A549 (cell line): ENCODE measurements around the gene FNTB. TPM values are rescaled to one million over a fixed set of nuclear protein-coding genes. Genes with fewer than 3 reads are reported as not detected.
"Not testable (repeated sequence)": the region's sequence is repeated elsewhere in the genome, so short reads cannot be mapped to it uniquely, and the experiment has no call there.

ENCODE experiments used
- ATAC-seq, 2 experiments: fragments of 200-7000 bp in 1 of 2; fragments of >200 bp in 1 of 2; cut with Nextera tagmentation in 1 of 2; cut with Tn5 transposase in 1 of 2; 3 replicates each; pipeline versions ENCODE4 v1.8.0 to v1.9.1; 2018 to 2020; ENCODE audit warnings: mild to moderate bottlenecking in 1 of 2, moderate library complexity in 1 of 2
- CTCF ChIA-PET: fragments of 300-600 bp; sonication (Branson Sonifier 250); formaldehyde crosslinking; extraction: SDS; loops from one replicate; lab custom pipeline; 2021; ENCODE audit warnings: antibody characterized with exemption, inconsistent platforms; lab: Yijun Ruan, JAX
- POLR2A ChIA-PET: fragments of 350-600 bp; formaldehyde crosslinking; extraction: SDS; loops from one replicate; lab custom pipeline; 2021; ENCODE audit warnings: antibody characterized with exemption, inconsistent platforms; lab: Yijun Ruan, JAX
- DNase-seq, 2 experiments: peaks; one replicate each; pipeline versions ENCODE4 v3.0.0 to v3.0.0-alpha.2; 2011 to 2016; ENCODE audit warnings: low read depth in 1 of 2, low spot score in 1 of 2
- FAIRE-seq: peaks from 2 replicates; lab custom pipeline; 2011; peaks lifted over from hg19 to GRCh38; lab: Jason Lieb, UNC
- H3K27ac ChIP-seq, 2 experiments: fragments of >200 bp; sonication (Bioruptor Twin); formaldehyde crosslinking; 3 replicates each; pipeline ENCODE4 v1.5.1; 2016 to 2017
- H3K4me1 ChIP-seq: fragments of >200 bp; sonication (Bioruptor Twin); formaldehyde crosslinking; 3 replicates; pipeline ENCODE4 v1.6.1; 2016
- H3K4me2 ChIP-seq: fragments of >200 bp; sonication (Bioruptor Twin); formaldehyde crosslinking; 3 replicates; pipeline ENCODE4 v1.6.1; 2016
- H3K4me3 ChIP-seq: fragments of >200 bp; sonication (Bioruptor Twin); formaldehyde crosslinking; 3 replicates; pipeline ENCODE4 v1.5.1; 2016
- H3K9me3 ChIP-seq: fragments of >200 bp; sonication (Bioruptor Twin); formaldehyde crosslinking; 3 replicates; pipeline ENCODE4 v1.6.1; 2016
- BHLHE40 ChIP-seq: IDR thresholded peaks from 2 replicates; pipeline ENCODE4 v1.6.1; 2012; ENCODE audit warnings: low read depth, low read length, inconsistent platforms
- CBX2 ChIP-seq: fragments of 200-600 bp; sonication (generic); IDR thresholded peaks from 2 replicates; pipeline ENCODE4 v1.6.1; 2016; ENCODE audit warnings: low read depth, mild to moderate bottlenecking, borderline replicate concordance
- CEBPB ChIP-seq, 2 experiments: fragments of >200 bp in 1 of 2; sonication (Bioruptor Twin) in 1 of 2; formaldehyde crosslinking in 1 of 2; IDR thresholded peaks; 2 replicates each; pipeline ENCODE4 v1.6.1; 2012 to 2016
- CHD2 ChIP-seq: fragments of 150-350 bp; IDR thresholded peaks from 2 replicates; pipeline ENCODE4 v1.6.1; 2014; ENCODE audit warnings: low read length; ENCODE audit not compliant: partially characterized antibody
- E2F6 ChIP-seq: IDR thresholded peaks from 2 replicates; pipeline ENCODE4 v1.6.1; 2012; ENCODE audit warnings: low read depth, borderline replicate concordance
- FOSB ChIP-seq: fragments of 250-450 bp; sonication (Bioruptor Pico); IDR thresholded peaks from 2 replicates; pipeline ENCODE4 v1.5.0; 2020; ENCODE audit warnings: mild to moderate bottlenecking, moderate library complexity
- FOSL2 ChIP-seq, 2 experiments: fragments of 450-650 bp in 1 of 2; fragments of >200 bp in 1 of 2; sonication (Bioruptor Twin) in 1 of 2; formaldehyde crosslinking; IDR thresholded peaks; 2 replicates each; pipeline versions ENCODE4 v1.5.0 to v1.6.1; 2016 to 2020; ENCODE audit warnings: mild to moderate bottlenecking in 1 of 2, moderate library complexity in 1 of 2
- FOXS1 ChIP-seq: fragments of 250-450 bp; sonication (Bioruptor Pico); IDR thresholded peaks from 2 replicates; pipeline ENCODE4 v1.5.0; 2020; ENCODE audit warnings: mild to moderate bottlenecking, moderate library complexity
- GATA3 ChIP-seq: IDR thresholded peaks from 2 replicates; pipeline ENCODE4 v1.6.1; 2012; ENCODE audit warnings: borderline replicate concordance
- HOXA7 ChIP-seq: fragments of 250-450 bp; sonication (Bioruptor Pico); IDR thresholded peaks from 2 replicates; pipeline ENCODE4 v1.5.0; 2020; ENCODE audit warnings: mild to moderate bottlenecking, moderate library complexity
- NPAS2 ChIP-seq: fragments of 250-450 bp; sonication (Bioruptor Pico); IDR thresholded peaks from 2 replicates; pipeline ENCODE4 v1.8.0; 2022; ENCODE audit warnings: mild to moderate bottlenecking, moderate library complexity, borderline replicate concordance
- RAD21 ChIP-seq, 2 experiments: fragments of >200 bp in 1 of 2; sonication (Bioruptor Twin) in 1 of 2; formaldehyde crosslinking in 1 of 2; IDR thresholded peaks in 1 of 2; conservative IDR thresholded peaks in 1 of 2; 2 replicates in 1 of 2; 3 replicates in 1 of 2; pipeline ENCODE4 v1.6.1; 2012 to 2018; ENCODE audit warnings: inconsistent platforms in 1 of 2
- RARB ChIP-seq: fragments of 250-450 bp; sonication (Bioruptor Pico); IDR thresholded peaks from 2 replicates; pipeline ENCODE4 v1.8.0; 2021; ENCODE audit warnings: mild to moderate bottlenecking, moderate library complexity
- RNF2 ChIP-seq: fragments of 200-600 bp; sonication (generic); IDR thresholded peaks from 2 replicates; pipeline ENCODE4 v1.6.1; 2016; ENCODE audit warnings: low read depth, mild to moderate bottlenecking, antibody characterized with exemption, moderate library complexity, borderline replicate concordance
- SMC3 ChIP-seq: fragments of >200 bp; sonication (Bioruptor Twin); formaldehyde crosslinking; IDR thresholded peaks from 3 replicates; pipeline ENCODE4 v1.6.1; 2018; ENCODE audit warnings: inconsistent platforms
- TFCP2L1 ChIP-seq: fragments of 250-450 bp; sonication (Bioruptor Pico); IDR thresholded peaks from 2 replicates; pipeline ENCODE4 v1.5.0; 2021; ENCODE audit warnings: mild to moderate bottlenecking
- TP53 ChIP-seq: fragments of 250-450 bp; sonication (Bioruptor Pico); IDR thresholded peaks from 2 replicates; pipeline ENCODE4 v1.5.0; 2021; ENCODE audit warnings: mild to moderate bottlenecking, moderate library complexity
- ZC3H11A ChIP-seq: fragments of 450-650 bp; IDR thresholded peaks from 2 replicates; pipeline ENCODE4 v1.6.1; 2014; ENCODE audit warnings: antibody characterized with exemption, mild to moderate bottlenecking
- ZFP36 ChIP-seq: fragments of 450-650 bp; IDR thresholded peaks from 2 replicates; pipeline ENCODE4 v1.6.1; 2014; ENCODE audit warnings: borderline replicate concordance; ENCODE audit not compliant: partially characterized antibody
- ZNF302 ChIP-seq: fragments of 250-450 bp; sonication (Bioruptor Pico); IDR thresholded peaks from 2 replicates; pipeline ENCODE4 v1.9.0; 2021; ENCODE audit warnings: inconsistent platforms, mild to moderate bottlenecking, moderate library complexity
- WGBS: methylation state at CpG from one replicate; pipeline ENCODE4 v1.1.6; 2017; ENCODE audit errors: missing lambda C conversion rate; 5-methylcytosine and 5-hydroxymethylcytosine counted together
- polyA plus RNA-seq, 4 experiments: library from polyadenylated mRNA; depleted of rRNA in 3 of 4; stranded (reverse); fragments of >200 nt; fragmentation: RNase III in 1 of 4; extraction: RNeasy Plus Mini Kit Qiagen cat#74134 plus additional on column Dnase treatment in 1 of 4; gene quantifications; 2 replicates in 3 of 4; 3 replicates in 1 of 4; pipeline ENCODE4 v1.2.3, GENCODE V29; 2011 to 2017
- TF ChIP-seq, protein P1 (sequence below): fragments of 150-350 bp; IDR thresholded peaks from 2 replicates; pipeline ENCODE4 v1.6.1; 2014; ENCODE audit warnings: low read depth, mild to moderate bottlenecking, low read length
- TF ChIP-seq, protein P2 (sequence below): fragments of 250-450 bp; sonication (Bioruptor Pico); IDR thresholded peaks from 2 replicates; pipeline ENCODE4 v1.5.0; 2020; ENCODE audit warnings: low read depth, mild to moderate bottlenecking, moderate library complexity

Gene FNTB
- polyA plus RNA-seq, 2 of the 4 experiments (the other 2 are of a cell fraction): 28.5 to 41.9 TPM

GRCh38 chr14:65031321-65031720, 44.6 kb downstream of the FNTB start:
- CTCF ChIA-PET: interaction anchor here (0.8 to 1.3 kb wide), 3 partner anchors 10 to 13 kb away, joined by 3 to 4 read pairs (median 3); no protein-coding TSS in a partner anchor
- POLR2A ChIA-PET, H3K4me3 ChIP-seq, H3K9me3 ChIP-seq, FAIRE-seq, H3K27ac ChIP-seq, H3K4me2 ChIP-seq, DNase-seq, H3K4me1 ChIP-seq, ATAC-seq: not testable (repeated sequence)
- WGBS: 92% methylated on average over 10 of the region's 10 CpGs
- peak; percentile 9 to 28; a peak in 1 of 4 replicates for TF ChIP-seq CEBPB (IDR thresholded peaks at IDR 0.05)

- ATAC-seq: no peak
- no peaks in the 10 kb centered on the region for H3K9me3 ChIP-seq
- no peak for TF ChIP-seq RAD21 (conservative IDR thresholded peaks at IDR 0.05 in 1 of 2, IDR thresholded peaks at IDR 0.05 in 1 of 2)
- TF ChIP-seq HOXA7 (CRISPR knock-in tag): no peak
- no peak for TF ChIP-seq TFCP2L1 (CRISPR knock-in tag)
- TF ChIP-seq NPAS2: no peak
- TF ChIP-seq FOSL2 (IDR thresholded peaks at IDR 0.05): no peak
- TF ChIP-seq FOSL2 (CRISPR knock-in tag; IDR thresholded peaks at IDR 0.05): no peak
- TF ChIP-seq, protein P1, sequence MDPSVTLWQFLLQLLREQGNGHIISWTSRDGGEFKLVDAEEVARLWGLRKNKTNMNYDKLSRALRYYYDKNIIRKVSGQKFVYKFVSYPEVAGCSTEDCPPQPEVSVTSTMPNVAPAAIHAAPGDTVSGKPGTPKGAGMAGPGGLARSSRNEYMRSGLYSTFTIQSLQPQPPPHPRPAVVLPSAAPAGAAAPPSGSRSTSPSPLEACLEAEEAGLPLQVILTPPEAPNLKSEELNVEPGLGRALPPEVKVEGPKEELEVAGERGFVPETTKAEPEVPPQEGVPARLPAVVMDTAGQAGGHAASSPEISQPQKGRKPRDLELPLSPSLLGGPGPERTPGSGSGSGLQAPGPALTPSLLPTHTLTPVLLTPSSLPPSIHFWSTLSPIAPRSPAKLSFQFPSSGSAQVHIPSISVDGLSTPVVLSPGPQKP: no peak
- no peak for TF ChIP-seq SMC3
- no peak for TF ChIP-seq FOXS1 (CRISPR knock-in tag)
- no peak for TF ChIP-seq RNF2
- TF ChIP-seq, protein P2, sequence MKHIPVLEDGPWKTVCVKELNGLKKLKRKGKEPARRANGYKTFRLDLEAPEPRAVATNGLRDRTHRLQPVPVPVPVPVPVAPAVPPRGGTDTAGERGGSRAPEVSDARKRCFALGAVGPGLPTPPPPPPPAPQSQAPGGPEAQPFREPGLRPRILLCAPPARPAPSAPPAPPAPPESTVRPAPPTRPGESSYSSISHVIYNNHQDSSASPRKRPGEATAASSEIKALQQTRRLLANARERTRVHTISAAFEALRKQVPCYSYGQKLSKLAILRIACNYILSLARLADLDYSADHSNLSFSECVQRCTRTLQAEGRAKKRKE (CRISPR knock-in tag): no peak
- no peak for TF ChIP-seq TP53 (CRISPR knock-in tag)
- no peak for TF ChIP-seq RARB (CRISPR knock-in tag)
- TF ChIP-seq CBX2: no peak
- no peak for TF ChIP-seq BHLHE40
- TF ChIP-seq FOSB: no peak
- TF ChIP-seq ZNF302 (CRISPR knock-in tag): no peak
- TF ChIP-seq ZC3H11A: no peak
- TF ChIP-seq GATA3: no peak
- TF ChIP-seq ZFP36: no peak
- TF ChIP-seq, all 56 proteins: peak for 0
- no peak for DNase-seq
- Histone ChIP-seq H3K4me2 (no peak overlapping the region), H3K4me3 (no peak overlapping the region), H3K27ac (no peak overlapping the region), H3K4me1 (peaks cover 10% of the 10 kb centered on the region; the same call in 2 of the 3 replicates)
- ChIA-PET CTCF (no interaction called here), POLR2A (no interaction called here)
- WGBS: 96% methylated on average over 11 of the region's 11 CpGs
- FAIRE-seq: no peak
Observed at GRCh38 chr14:65032319-65032718, 45.6 kb downstream of the FNTB start.

DNA sequence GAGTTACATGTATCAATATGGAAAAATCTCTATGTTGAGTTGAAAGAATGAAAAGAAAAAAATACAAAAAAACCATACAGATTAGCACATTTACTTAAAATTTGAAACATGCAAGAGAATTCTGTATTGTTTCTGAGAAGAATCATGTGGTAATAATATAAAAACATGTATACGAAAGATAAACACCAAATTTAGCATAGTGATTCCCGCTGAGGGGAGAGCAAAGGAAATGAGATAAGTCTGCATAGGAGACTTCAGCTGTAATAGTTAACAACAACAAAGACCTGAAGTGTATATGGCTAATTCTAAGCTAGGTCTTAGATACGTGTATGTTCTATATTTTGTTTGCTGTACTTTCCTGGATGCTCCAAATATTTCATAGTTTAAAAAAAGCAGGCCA, 46.5 kb downstream of the FNTB start:
- no peaks in the 10 kb centered on the region for H3K9me3 ChIP-seq
- H3K4me1 ChIP-seq: peaks cover 10% of the 10 kb centered on the region; the same call in 2 of the 3 replicates
- no peak for DNase-seq
- no peak overlapping the region for H3K4me3 ChIP-seq
- TF ChIP-seq, protein P1: no peak
- no peak for TF ChIP-seq CHD2
- no peak for TF ChIP-seq FOXS1 (CRISPR knock-in tag)
- TF ChIP-seq E2F6: no peak
- TF ChIP-seq TFCP2L1 (CRISPR knock-in tag): no peak
- no peak for TF ChIP-seq ZC3H11A
- TF ChIP-seq, all 56 proteins: peak for 0
- no peak overlapping the region for H3K4me2 ChIP-seq
- ChIA-PET POLR2A (no interaction called here), CTCF (no interaction called here)
- FAIRE-seq (no peak), ATAC-seq (no peak)
- H3K27ac ChIP-seq: no peak overlapping the region
- WGBS: 89% methylated on average over 3 of the region's 3 CpGs
